ENCODE data around the gene CCDC13. TPM values are rescaled to one million over a fixed set of nuclear protein-coding genes. Genes with fewer than 3 reads are reported as not detected.

CCDC13 gene
- total and polyA plus RNA-seq, 10 of the 15 experiments (the other 5 are each of a cell fraction or from before 2014, with no cell fraction given): 0.13 to 0.81 (median 0.30) TPM; not detected in 4

- RAD21 ChIA-PET (ENCODE audit: unreplicated experiment): no interaction called here
Measured at GRCh38 chr3:42809202-42809601, 36.1 kb upstream of the CCDC13 start, which contains the start of gene ACKR2. ACKR2 (plus strand) TSS chr3:42809445; CDS start chr3:42864503, 55,058 bp downstream.

More at GRCh38 chr3:42809202-42809601, 36.1 kb upstream of the CCDC13 start, which contains the start of gene ACKR2:
- Histone ChIP-seq H3K79me2 (ENCODE audit: control insufficient read depth, insufficient read depth, low read length) (no peaks in the 10 kb centered on the region; the same call in 1 of the 2 replicates), H3K4me3 (no peak within 1 kb of the TSS), H3K4me1 (ENCODE audit: control insufficient read depth, insufficient read depth, low read length) (no peaks in the 10 kb centered on the region), H3K27me3 (replicated peaks in 1 of 2; ENCODE audit: control insufficient read depth in 2 of 2, insufficient read depth in 2 of 2, low read length in 1 of 2) (no peaks in the 10 kb centered on the region), H4K20me1 (ENCODE audit: control insufficient read depth, insufficient read depth) (no peaks in the 10 kb centered on the region), H3K9me3 (replicated peaks; ENCODE audit: control insufficient read depth, insufficient read depth, low read length) (no peaks in the 10 kb centered on the region), H3K9ac (ENCODE audit: control insufficient read depth, insufficient read depth, low read length) (no peak within 1 kb of the TSS), H3K27ac (ENCODE audit: control insufficient read depth, insufficient read depth) (no peak within 1 kb of the TSS), H3K4me2 (ENCODE audit: control insufficient read depth, insufficient read depth) (no peak within 1 kb of the TSS), H3K36me3 (ENCODE audit: control insufficient read depth in 2 of 2, insufficient read depth in 2 of 2, low read length in 1 of 2) (no peaks in the 10 kb centered on the region), H2AFZ (ENCODE audit: control insufficient read depth, low read depth, low read length) (no peak within 1 kb of the TSS)
- CTCF ChIA-PET: interaction anchor here (1.0 kb wide), 1 partner anchor 27 kb away, joined by 4 read pairs; no protein-coding TSS in a partner anchor
- intact Hi-C loops (cut with micrococcal nuclease; ENCODE audit: unreplicated experiment) (no loop called here), in situ Hi-C loops (cut with MboI) (no loop called here)
- WGBS (ENCODE audit: insufficient coverage, insufficient replicate concordance, low lambda C conversion rate, missing lambda C conversion rate): 61% methylated on average over 5 of the region's 5 CpGs
- TF ChIP-seq CBX3 (IDR thresholded peaks at IDR 0.05; ENCODE audit: borderline replicate concordance, low read depth) (no peak), USF2 (IDR thresholded peaks at IDR 0.05; ENCODE audit: borderline replicate concordance, low read depth, low read length) (no peak), E4F1 (IDR thresholded peaks at IDR 0.05; ENCODE audit: borderline replicate concordance, partially characterized antibody) (no peak), BHLHE40 (IDR thresholded peaks at IDR 0.05; ENCODE audit: borderline replicate concordance in 1 of 2, low read depth in 2 of 2, low read length in 1 of 2) (no peak), IRF3 (IDR thresholded peaks at IDR 0.05) (no peak), ZNF622 (IDR thresholded peaks at IDR 0.05) (no peak), ZBTB11 (CRISPR knock-in tag; IDR thresholded peaks at IDR 0.05) (no peak), ZBED1 (IDR thresholded peaks at IDR 0.05; ENCODE audit: borderline replicate concordance) (no peak)
- ATAC-seq (no peak), FAIRE-seq (no peak), DNase-seq (ENCODE audit: low read depth, low spot score) (no peak)
- no TSS peak for BruUV-seq (replicated peaks)
- POLR2A ChIA-PET: interaction anchor here (0.7 kb wide), 1 partner anchor 804 kb away, joined by 5 read pairs; no protein-coding TSS in a partner anchor
- SMC1A ChIA-PET (ENCODE audit: uncharacterized antibody, unreplicated experiment): interaction anchor here (2.0 kb wide), 1 partner anchor 10 kb away, joined by 6 read pairs; no protein-coding TSS in a partner anchor

Data from GM12878 (cell line).